Colonic mucosa (tissue), 4 donors: ENCODE results near the gene NPY1R. TPM values are rescaled to one million over a fixed set of nuclear protein-coding genes. Genes with fewer than 3 reads are reported as not detected.

Experiments
- DNase-seq: peaks from one replicate; pipeline ENCODE4 v3.0.0-alpha.2; 2020
- H3K27ac ChIP-seq: fragments of 200-600 bp; one replicate; pipeline ENCODE4 v1.8.0; 2021
- H3K27me3 ChIP-seq: fragments of 200-600 bp; one replicate; pipeline ENCODE4 v1.8.0; 2021
- H3K36me3 ChIP-seq: fragments of 200-600 bp; one replicate; pipeline ENCODE4 v1.8.0; 2021
- H3K4me1 ChIP-seq: fragments of 200-600 bp; one replicate; pipeline ENCODE4 v1.8.0; 2021; ENCODE audit warnings: mild to moderate bottlenecking
- H3K4me3 ChIP-seq: fragments of 200-600 bp; one replicate; pipeline ENCODE4 v1.8.0; 2021
- H3K9ac ChIP-seq, 2 donors: one replicate each; pipeline ENCODE4 v1.7.0; 2013; ENCODE audit warnings: control low read depth in 2 of 2, low read depth in 2 of 2, low read length in 2 of 2
- H3K9me3 ChIP-seq: fragments of 200-600 bp; one replicate; pipeline ENCODE4 v1.8.0; 2021
- CTCF ChIP-seq: fragments of 200-600 bp; IDR thresholded peaks from one replicate; pipeline ENCODE4 v1.8.0; 2022; ENCODE audit warnings: antibody characterized with exemption, mild to moderate bottlenecking
- intact Hi-C: fragments of 100-400 bp; cut with DNase I; formaldehyde crosslinking; loops from one replicate; pipeline ENCODE4 v1.14.1; 2022
- total RNA-seq, 2 donors: library from RNA; stranded (reverse); fragmentation: NEBNext Ultra II Directional in 1 of 2; extraction: Animal tissue kit (Norgen Biotek cat#: 25700) in 1 of 2; gene quantifications; one replicate each; pipeline ENCODE4 v1.2.1, GENCODE V29; 2021
- donor health status: healthy.
- donor health status: DM: no; HTN: no; CAD: no.
- donor health status: DM: no; HTN: no; CAD: no.

NPY1R gene
- total RNA-seq, 2 donors from 2014 or later, result 1.6 to 2.0 TPM

GRCh38 chr4:163303069-163303468 is 29.3 kb downstream of the NPY1R start:
- Histone ChIP-seq H3K9me3 (no peaks in the 10 kb centered on the region), H3K36me3 (no peaks in the 10 kb centered on the region), H3K27ac (no peak overlapping the region), H3K4me3 (no peak overlapping the region), H3K27me3 (no peaks in the 10 kb centered on the region), H3K4me1 (no peaks in the 10 kb centered on the region), H3K9ac (no peak overlapping the region)
- intact Hi-C loops, result no loop called here
- no peak for DNase-seq
- no peak for TF ChIP-seq CTCF

- no peaks in the 10 kb centered on the region for H3K36me3 ChIP-seq
- H3K4me1 ChIP-seq, result no peaks in the 10 kb centered on the region
- no peaks in the 10 kb centered on the region for H3K27me3 ChIP-seq
- H3K9me3 ChIP-seq, result no peaks in the 10 kb centered on the region
- TF ChIP-seq CTCF, result no peak
- H3K9ac ChIP-seq, result no peak overlapping the region
- H3K4me3 ChIP-seq, result no peak overlapping the region
- no peak for DNase-seq
- H3K27ac ChIP-seq, result no peak overlapping the region
- intact Hi-C loops, result no loop called here
These were observed 32.0 kb downstream of the NPY1R start for GRCh38 chr4:163300445-163300844.

GRCh38 chr4:163295138-163295537 is 37.3 kb downstream of the NPY1R start:
- intact Hi-C loops, result no loop called here
- H3K4me3 ChIP-seq, result no peak overlapping the region
- H3K27ac ChIP-seq, result no peak overlapping the region
- H3K27me3 ChIP-seq, result no peaks in the 10 kb centered on the region
- no peak overlapping the region for H3K9ac ChIP-seq
- no peaks in the 10 kb centered on the region for H3K9me3 ChIP-seq
- DNase-seq, result no peak
- TF ChIP-seq CTCF, result no peak
- no peaks in the 10 kb centered on the region for H3K36me3 ChIP-seq
- H3K4me1 ChIP-seq, result no peaks in the 10 kb centered on the region

- Histone ChIP-seq H3K4me1 (no peaks in the 10 kb centered on the region), H3K9ac (no peak overlapping the region), H3K4me3 (no peak overlapping the region), H3K27ac (no peak overlapping the region), H3K36me3 (no peaks in the 10 kb centered on the region), H3K9me3 (no peaks in the 10 kb centered on the region), H3K27me3 (no peaks in the 10 kb centered on the region)
- DNase-seq, result no peak
- intact Hi-C loops, result no loop called here
- no peak for TF ChIP-seq CTCF
These were observed 48.1 kb downstream of the NPY1R start for GRCh38 chr4:163284304-163284703.

DNA sequence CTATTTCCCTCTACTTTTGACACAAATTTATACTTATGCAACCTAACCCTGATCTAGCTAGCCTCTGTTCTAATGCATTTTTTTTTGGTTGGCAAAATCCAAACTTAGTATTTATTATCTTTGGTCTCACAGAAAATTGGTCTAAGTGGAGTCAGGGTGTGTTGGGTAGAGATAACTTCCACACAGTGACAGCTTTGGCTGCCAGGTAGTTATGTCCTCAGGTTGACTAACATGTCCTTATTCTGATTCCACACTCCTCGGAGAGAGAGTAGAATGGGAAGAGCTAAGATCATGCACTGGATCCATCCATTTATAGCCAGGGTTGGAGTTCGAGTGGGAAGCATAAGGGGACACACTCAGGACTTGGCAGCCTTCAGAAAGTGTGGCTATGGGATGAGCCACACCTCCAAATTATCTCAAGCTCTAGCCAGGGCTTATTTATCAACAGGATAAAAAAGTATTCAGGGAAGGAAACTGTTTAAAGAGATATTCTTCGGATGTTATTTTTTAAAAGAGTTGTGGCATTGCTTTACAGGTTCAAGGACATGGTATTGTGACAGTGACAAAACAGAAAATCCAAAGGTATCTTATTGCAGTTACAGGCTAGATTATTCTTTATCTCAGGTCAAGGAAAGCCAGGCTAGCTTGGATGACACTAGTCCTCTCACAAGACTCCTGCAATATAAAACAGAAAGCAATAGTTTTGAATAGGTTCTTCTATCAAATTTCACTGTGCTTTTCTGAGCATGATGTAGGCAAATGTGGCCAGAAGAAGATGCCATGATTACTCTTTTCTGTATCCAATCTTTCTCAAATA is 51.5 kb downstream of the NPY1R start:
- Histone ChIP-seq H3K9me3 (no peaks in the 10 kb centered on the region), H3K36me3 (no peaks in the 10 kb centered on the region), H3K27ac (no peak overlapping the region), H3K27me3 (no peaks in the 10 kb centered on the region), H3K4me3 (no peak overlapping the region), H3K9ac (no peak overlapping the region), H3K4me1 (no peaks in the 10 kb centered on the region)
- DNase-seq, result no peak
- TF ChIP-seq CTCF, result no peak
- intact Hi-C loops, result no loop called here
